Measurements from ENCODE around the gene FCHO1.

Gene FCHO1

DNA sequence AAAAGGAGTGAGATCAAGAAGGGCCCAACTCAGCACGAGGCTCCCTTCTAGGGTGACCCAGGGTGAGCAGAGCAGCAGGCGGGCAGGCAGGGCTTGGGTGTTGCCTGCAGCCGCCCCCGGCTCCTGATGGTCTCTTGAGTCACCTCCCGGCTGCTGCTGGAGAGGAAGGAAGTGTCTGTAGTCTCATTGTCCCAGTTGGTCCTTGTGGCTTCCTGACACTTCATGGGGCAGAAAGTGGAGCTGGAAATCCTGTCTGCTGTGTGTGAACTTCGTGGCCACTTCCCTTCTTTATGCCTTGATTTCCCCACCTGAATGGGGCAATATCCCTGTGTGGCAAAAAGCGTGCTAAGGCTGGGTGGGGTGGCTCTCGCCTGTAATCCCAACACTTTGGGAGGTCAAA, 29.5 kb upstream of the FCHO1 start:
- Histone ChIP-seq H3K36me3 (peaks cover 40% of the 10 kb centered on the region), H3K27me3 (no peaks in the 10 kb centered on the region), H3K4me3 (ENCODE audit: low read depth, low read length) (no peak overlapping the region), H3K4me1 (peaks cover 5% of the 10 kb centered on the region; the same call in 1 of the 2 replicates), H3K9me3 (no peaks in the 10 kb centered on the region)
- DNase-seq, result no peak
- no peak for TF ChIP-seq CTCF (IDR thresholded peaks at IDR 0.05; ENCODE audit: low read depth, low read length)

- H3K4me1 ChIP-seq, result peaks cover 5% of the 10 kb centered on the region; the same call in 1 of the 2 replicates
- no peak for DNase-seq
- TF ChIP-seq CTCF (IDR thresholded peaks at IDR 0.05; ENCODE audit: low read depth, low read length), result no peak
- no peaks in the 10 kb centered on the region for H3K27me3 ChIP-seq
- H3K36me3 ChIP-seq, result peaks cover 49% of the 10 kb centered on the region
- no peaks in the 10 kb centered on the region for H3K9me3 ChIP-seq
- no peak overlapping the region for H3K4me3 ChIP-seq (ENCODE audit: low read depth, low read length)
Measured at GRCh38 chr19:17722655-17723240, 28.5 kb upstream of the FCHO1 start.

- H3K27me3 ChIP-seq, result no peaks in the 10 kb centered on the region
- no peak for TF ChIP-seq CTCF (IDR thresholded peaks at IDR 0.05; ENCODE audit: low read depth, low read length)
- peaks cover 68% of the 10 kb centered on the region for H3K36me3 ChIP-seq
- no peaks in the 10 kb centered on the region for H3K4me1 ChIP-seq
- DNase-seq, result no peak
- H3K9me3 ChIP-seq, result no peaks in the 10 kb centered on the region
- H3K4me3 ChIP-seq (ENCODE audit: low read depth, low read length), result no peak overlapping the region
Measured at GRCh38 chr19:17724655-17725054, 26.6 kb upstream of the FCHO1 start.

DNA sequence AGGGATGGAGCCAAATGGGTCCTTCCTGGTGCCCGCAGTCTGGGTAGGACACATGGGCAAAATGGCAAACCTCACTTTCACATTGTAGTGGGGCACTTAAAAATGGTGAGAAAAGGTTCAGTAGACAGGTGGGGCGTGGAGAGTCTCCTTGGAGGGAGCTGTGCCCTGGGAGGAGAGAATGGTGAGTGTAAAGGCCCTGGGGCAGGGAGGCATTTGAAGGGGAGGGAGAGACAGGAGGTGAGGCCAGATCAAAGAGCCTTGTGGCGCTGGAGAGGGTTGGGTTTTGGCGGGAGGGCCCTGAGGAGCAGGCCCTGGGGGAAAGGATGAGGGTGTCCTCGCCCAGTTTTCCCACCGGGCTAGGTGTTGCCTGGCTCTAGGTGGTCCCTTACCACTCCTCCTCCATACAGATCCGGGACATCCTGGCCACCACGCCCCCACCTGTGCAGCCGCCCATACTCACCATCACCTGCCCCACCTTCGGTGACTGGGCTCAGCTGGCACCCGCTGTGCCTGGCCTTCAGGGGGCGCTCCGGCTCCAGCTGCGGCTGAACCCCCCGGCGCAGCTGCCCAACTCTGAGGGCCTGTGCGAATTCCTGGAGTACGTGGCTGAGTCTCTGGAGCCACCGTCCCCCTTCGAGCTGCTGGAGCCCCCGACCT, 25.7 kb upstream of the FCHO1 start:
- peak; percentile 50 for TF ChIP-seq CTCF (IDR thresholded peaks at IDR 0.05; ENCODE audit: low read depth, low read length)
- Histone ChIP-seq H3K27me3 (no peaks in the 10 kb centered on the region), H3K4me3 (ENCODE audit: low read depth, low read length) (no peak overlapping the region), H3K4me1 (no peaks in the 10 kb centered on the region), H3K36me3 (peaks cover 76% of the 10 kb centered on the region), H3K9me3 (no peaks in the 10 kb centered on the region)
- peak; percentile 46 for DNase-seq

- no peak overlapping the region for H3K4me3 ChIP-seq (ENCODE audit: low read depth, low read length)
- DNase-seq, result no peak
- H3K9me3 ChIP-seq, result no peaks in the 10 kb centered on the region
- H3K27me3 ChIP-seq, result no peaks in the 10 kb centered on the region
- no peaks in the 10 kb centered on the region for H3K4me1 ChIP-seq
- peaks cover 79% of the 10 kb centered on the region for H3K36me3 ChIP-seq
- no peak for TF ChIP-seq CTCF (IDR thresholded peaks at IDR 0.05; ENCODE audit: low read depth, low read length)
Measured at GRCh38 chr19:17726136-17726741, 25.0 kb upstream of the FCHO1 start.

All from BE2C (cell line).